ENCODE results near the gene UBL3. TPM values are rescaled to one million over a fixed set of nuclear protein-coding genes. Genes with fewer than 3 reads are reported as not detected.

The UBL3 gene
- total and polyA plus RNA-seq, 2 donors from 2014 or later, result 18.1 to 34.1 TPM

DNA sequence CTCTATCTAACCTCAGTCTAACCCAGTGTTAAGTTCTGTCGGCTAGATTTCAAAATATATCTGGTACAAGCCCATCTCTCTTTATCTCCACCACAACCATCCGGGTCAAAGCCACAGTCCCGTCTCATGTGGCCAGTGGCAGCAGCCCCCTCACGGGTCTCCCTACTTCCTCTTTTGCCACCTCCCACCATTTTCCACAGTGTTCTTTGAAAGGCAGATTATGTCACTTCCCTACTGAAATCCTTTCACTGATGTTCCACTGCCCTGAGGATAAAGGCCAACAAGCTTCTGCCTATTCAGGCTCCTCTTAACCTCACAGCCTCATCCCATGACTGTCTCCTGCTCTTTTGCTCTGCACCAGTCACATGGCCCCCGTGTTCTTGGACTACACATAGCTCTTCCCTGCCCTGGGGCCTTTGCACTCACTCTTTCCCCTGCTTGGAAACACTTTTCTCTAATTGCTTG lies 117.2 kb downstream of the UBL3 start:
- no peak overlapping the region for H3K9ac ChIP-seq (ENCODE audit: low read length in 3 of 3)
- H3K4me1 ChIP-seq (ENCODE audit: control insufficient read depth in 2 of 3, insufficient read depth in 2 of 3, low read depth in 1 of 3, low read length in 3 of 3), result no peaks in the 10 kb centered on the region
- no peak overlapping the region for H3K4me3 ChIP-seq (ENCODE audit: low read length in 3 of 3)
- H3K9me3 ChIP-seq (ENCODE audit: control insufficient read depth in 2 of 3, insufficient read depth in 1 of 3, low read length in 3 of 3), result no peaks in the 10 kb centered on the region
- H3K27ac ChIP-seq (ENCODE audit: low read depth in 2 of 2, low read length in 2 of 2), result no peak overlapping the region
- H3K27me3 ChIP-seq (ENCODE audit: control insufficient read depth, insufficient read depth, low read length), result no peaks in the 10 kb centered on the region
- FAIRE-seq (no peak), DNase-seq (no peak)
- TF ChIP-seq, protein P1, sequence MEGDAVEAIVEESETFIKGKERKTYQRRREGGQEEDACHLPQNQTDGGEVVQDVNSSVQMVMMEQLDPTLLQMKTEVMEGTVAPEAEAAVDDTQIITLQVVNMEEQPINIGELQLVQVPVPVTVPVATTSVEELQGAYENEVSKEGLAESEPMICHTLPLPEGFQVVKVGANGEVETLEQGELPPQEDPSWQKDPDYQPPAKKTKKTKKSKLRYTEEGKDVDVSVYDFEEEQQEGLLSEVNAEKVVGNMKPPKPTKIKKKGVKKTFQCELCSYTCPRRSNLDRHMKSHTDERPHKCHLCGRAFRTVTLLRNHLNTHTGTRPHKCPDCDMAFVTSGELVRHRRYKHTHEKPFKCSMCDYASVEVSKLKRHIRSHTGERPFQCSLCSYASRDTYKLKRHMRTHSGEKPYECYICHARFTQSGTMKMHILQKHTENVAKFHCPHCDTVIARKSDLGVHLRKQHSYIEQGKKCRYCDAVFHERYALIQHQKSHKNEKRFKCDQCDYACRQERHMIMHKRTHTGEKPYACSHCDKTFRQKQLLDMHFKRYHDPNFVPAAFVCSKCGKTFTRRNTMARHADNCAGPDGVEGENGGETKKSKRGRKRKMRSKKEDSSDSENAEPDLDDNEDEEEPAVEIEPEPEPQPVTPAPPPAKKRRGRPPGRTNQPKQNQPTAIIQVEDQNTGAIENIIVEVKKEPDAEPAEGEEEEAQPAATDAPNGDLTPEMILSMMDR (IDR thresholded peaks at IDR 0.05; ENCODE audit: borderline replicate concordance, extremely low read depth, insufficient read depth), result no peak
- intact Hi-C loops (cut with DNase I), result no loop called here
- no peaks in the 10 kb centered on the region for H3K36me3 ChIP-seq (ENCODE audit: control insufficient read depth in 2 of 3, insufficient read depth in 3 of 3, low read length in 3 of 3)

DNA sequence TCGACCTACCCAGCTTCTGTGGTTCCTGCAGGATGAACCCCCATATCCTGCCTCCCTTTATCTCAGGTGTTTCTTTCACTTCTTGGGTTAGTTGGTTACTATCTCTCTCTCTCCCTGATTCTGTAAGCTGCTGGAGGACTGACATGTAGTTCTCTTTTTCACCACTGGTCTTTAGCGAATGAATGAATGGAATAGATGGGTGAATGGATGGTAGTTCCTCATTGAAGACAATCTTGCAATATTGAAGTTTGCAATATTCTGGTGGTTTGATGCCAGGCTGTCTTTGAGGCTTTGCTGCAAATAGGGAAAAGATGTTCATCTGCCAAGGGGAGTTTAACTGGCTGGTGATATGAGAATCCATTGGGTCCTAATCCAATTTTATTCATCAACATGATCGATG lies 120.2 kb downstream of the UBL3 start:
- no peak overlapping the region for H3K9ac ChIP-seq (ENCODE audit: low read length in 3 of 3)
- no peak overlapping the region for H3K27ac ChIP-seq (ENCODE audit: low read depth in 2 of 2, low read length in 2 of 2)
- no peaks in the 10 kb centered on the region for H3K36me3 ChIP-seq (ENCODE audit: control insufficient read depth in 2 of 3, insufficient read depth in 3 of 3, low read length in 3 of 3)
- no peak for DNase-seq
- H3K27me3 ChIP-seq (ENCODE audit: control insufficient read depth, insufficient read depth, low read length), result no peaks in the 10 kb centered on the region
- TF ChIP-seq, protein P1 (IDR thresholded peaks at IDR 0.05; ENCODE audit: borderline replicate concordance, extremely low read depth, insufficient read depth), result no peak
- H3K4me3 ChIP-seq (ENCODE audit: low read length in 3 of 3), result no peak overlapping the region
- H3K4me1 ChIP-seq (ENCODE audit: control insufficient read depth in 2 of 3, insufficient read depth in 2 of 3, low read depth in 1 of 3, low read length in 3 of 3), result no peaks in the 10 kb centered on the region
- no peaks in the 10 kb centered on the region for H3K9me3 ChIP-seq (ENCODE audit: control insufficient read depth in 2 of 3, insufficient read depth in 1 of 3, low read length in 3 of 3)
- no peak for FAIRE-seq
- intact Hi-C loops (cut with DNase I), result no loop called here

DNA sequence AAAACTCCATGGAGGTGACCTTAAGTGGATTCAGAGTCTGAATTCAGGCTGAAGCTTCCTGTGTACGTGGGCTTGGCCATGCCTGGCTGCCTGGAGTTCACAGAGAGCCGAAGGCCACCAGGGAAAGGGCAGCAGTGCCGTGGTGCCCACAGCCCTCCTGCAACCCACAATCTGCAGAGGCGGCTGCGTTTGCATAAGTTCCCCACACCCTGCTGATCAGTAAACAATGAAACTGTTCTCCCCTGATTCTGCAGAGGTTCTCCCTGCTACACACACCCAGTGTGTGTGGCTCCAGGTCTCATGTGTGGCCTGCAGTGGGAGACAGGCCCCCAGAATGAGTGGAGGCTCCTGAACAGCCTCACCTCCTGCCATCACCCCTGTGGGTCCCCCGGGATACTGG lies 128.0 kb downstream of the UBL3 start:
- FAIRE-seq, result no peak
- peaks cover 0 to 6% (median 0%) of the 10 kb centered on the region in 3 donors for H3K4me1 ChIP-seq (ENCODE audit: control insufficient read depth in 2 of 3, insufficient read depth in 2 of 3, low read depth in 1 of 3, low read length in 3 of 3)
- H3K9me3 ChIP-seq (ENCODE audit: control insufficient read depth in 2 of 3, insufficient read depth in 1 of 3, low read length in 3 of 3), result no peaks in the 10 kb centered on the region
- intact Hi-C loops (cut with DNase I), result no loop called here
- H3K27me3 ChIP-seq (ENCODE audit: control insufficient read depth, insufficient read depth, low read length), result no peaks in the 10 kb centered on the region
- no peak overlapping the region for H3K4me3 ChIP-seq (ENCODE audit: low read length in 3 of 3)
- no peaks in the 10 kb centered on the region for H3K36me3 ChIP-seq (ENCODE audit: control insufficient read depth in 2 of 3, insufficient read depth in 3 of 3, low read length in 3 of 3)
- no peak overlapping the region for H3K27ac ChIP-seq (ENCODE audit: low read depth in 2 of 2, low read length in 2 of 2)
- TF ChIP-seq, protein P1 (IDR thresholded peaks at IDR 0.05; ENCODE audit: borderline replicate concordance, extremely low read depth, insufficient read depth), result no peak
- H3K9ac ChIP-seq (ENCODE audit: low read length in 3 of 3), result no peak overlapping the region
- DNase-seq, result no peak

DNA sequence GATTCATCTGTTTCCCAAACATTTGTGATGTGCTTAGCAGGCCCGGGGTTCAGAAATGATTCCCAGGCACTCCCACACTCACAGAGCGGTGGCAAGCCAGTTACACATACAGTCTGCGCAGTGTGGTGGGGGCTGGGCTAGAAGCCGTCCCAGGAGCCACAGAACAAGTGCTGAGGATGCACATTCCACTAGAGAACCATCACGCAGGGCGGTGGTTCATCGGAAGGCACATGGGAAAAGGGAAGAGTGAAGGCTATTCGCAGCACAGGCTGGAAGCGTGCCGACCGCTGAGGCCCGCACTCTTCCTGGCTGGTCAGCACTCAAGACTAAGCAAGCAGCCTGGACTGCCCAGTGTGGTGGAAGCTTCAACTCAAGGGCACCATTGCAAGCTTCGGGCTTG lies 128.7 kb downstream of the UBL3 start:
- H3K9me3 ChIP-seq (ENCODE audit: control insufficient read depth in 2 of 3, insufficient read depth in 1 of 3, low read length in 3 of 3), result no peaks in the 10 kb centered on the region
- H3K27ac ChIP-seq (ENCODE audit: low read depth in 2 of 2, low read length in 2 of 2), result no peak overlapping the region
- H3K9ac ChIP-seq (ENCODE audit: low read length in 3 of 3), result no peak overlapping the region
- H3K4me3 ChIP-seq (ENCODE audit: low read length in 3 of 3), result no peak overlapping the region
- H3K27me3 ChIP-seq (ENCODE audit: control insufficient read depth, insufficient read depth, low read length), result no peaks in the 10 kb centered on the region
- TF ChIP-seq, protein P1 (IDR thresholded peaks at IDR 0.05; ENCODE audit: borderline replicate concordance, extremely low read depth, insufficient read depth), result no peak
- DNase-seq (peak in 2 of 5 donors; percentile 50 to 52), FAIRE-seq (no peak)
- peaks cover 0 to 6% (median 0%) of the 10 kb centered on the region in 3 donors for H3K4me1 ChIP-seq (ENCODE audit: control insufficient read depth in 2 of 3, insufficient read depth in 2 of 3, low read depth in 1 of 3, low read length in 3 of 3)
- intact Hi-C loops (cut with DNase I), result no loop called here
- no peaks in the 10 kb centered on the region for H3K36me3 ChIP-seq (ENCODE audit: control insufficient read depth in 2 of 3, insufficient read depth in 3 of 3, low read length in 3 of 3)

Data from kidney (tissue), 14 donors.